HFF-Myc (cell line): ENCODE measurements around the gene IL31RA.

Source experiments
- DNase-seq: peaks from one replicate; pipeline ENCODE4 v3.0.0-alpha.2; 2011; ENCODE audit warnings: low read depth; ENCODE audit errors: extremely low read depth
- H3K4me3 ChIP-seq: replicated peaks from 2 replicates; pipeline ENCODE4 v1.5.1; 2011; ENCODE audit warnings: low read depth, mild to moderate bottlenecking, control low read depth, low read length
- CTCF ChIP-seq: IDR thresholded peaks from 2 replicates; pipeline ENCODE4 v1.5.1; 2012; ENCODE audit warnings: mild to moderate bottlenecking, low read depth, low read length, control low read depth; ENCODE audit errors: missing control alignments

IL31RA gene

DNA sequence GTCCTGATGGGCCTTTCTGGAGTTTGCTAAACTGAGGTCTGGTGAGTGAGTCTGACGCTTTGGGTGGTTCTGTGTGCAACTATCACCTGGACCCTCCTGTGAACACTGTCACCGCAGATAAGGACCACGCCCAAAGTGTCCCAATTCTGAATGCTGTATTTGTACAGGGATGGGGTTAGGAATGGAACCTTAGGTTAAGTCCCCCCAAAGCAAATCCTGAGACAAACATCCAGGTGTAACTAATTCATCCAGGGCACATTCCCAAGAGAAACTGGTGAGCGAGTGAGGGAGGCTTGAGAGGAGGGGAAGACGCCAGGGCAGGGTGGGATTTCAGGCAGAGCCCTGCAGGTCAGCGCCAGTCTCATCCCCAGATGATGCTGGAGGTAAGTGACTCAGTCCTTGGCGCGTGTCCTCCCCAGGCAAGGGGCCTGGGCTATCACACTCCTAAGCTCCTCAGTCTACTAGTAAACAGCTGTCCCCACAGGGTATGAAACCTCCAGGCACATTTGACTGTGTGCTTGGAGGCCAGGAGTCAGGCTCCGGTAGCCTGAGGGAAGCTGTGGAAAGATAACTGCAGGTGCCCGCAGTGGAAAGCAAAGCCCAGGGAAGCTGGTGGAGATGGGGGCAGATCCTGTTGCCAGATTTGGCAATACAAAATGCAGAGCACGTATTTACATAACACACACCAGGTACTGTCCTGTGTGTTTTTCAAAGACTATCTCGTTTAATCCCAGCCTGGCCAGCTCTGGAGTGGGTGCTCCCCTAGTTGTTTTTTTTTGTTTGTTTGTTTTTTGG, 76.9 kb downstream of the IL31RA start:
- TF ChIP-seq CTCF: no peak
- no peak for DNase-seq
- no peak overlapping the region for H3K4me3 ChIP-seq

- TF ChIP-seq CTCF: no peak
- DNase-seq: no peak
- no peak overlapping the region for H3K4me3 ChIP-seq
These were observed 78.1 kb downstream of the IL31RA start for GRCh38 chr5:55929020-55929799.

GRCh38 chr5:55932700-55933099, 81.5 kb downstream of the IL31RA start:
- no peak overlapping the region for H3K4me3 ChIP-seq
- TF ChIP-seq CTCF: no peak
- no peak for DNase-seq

DNA sequence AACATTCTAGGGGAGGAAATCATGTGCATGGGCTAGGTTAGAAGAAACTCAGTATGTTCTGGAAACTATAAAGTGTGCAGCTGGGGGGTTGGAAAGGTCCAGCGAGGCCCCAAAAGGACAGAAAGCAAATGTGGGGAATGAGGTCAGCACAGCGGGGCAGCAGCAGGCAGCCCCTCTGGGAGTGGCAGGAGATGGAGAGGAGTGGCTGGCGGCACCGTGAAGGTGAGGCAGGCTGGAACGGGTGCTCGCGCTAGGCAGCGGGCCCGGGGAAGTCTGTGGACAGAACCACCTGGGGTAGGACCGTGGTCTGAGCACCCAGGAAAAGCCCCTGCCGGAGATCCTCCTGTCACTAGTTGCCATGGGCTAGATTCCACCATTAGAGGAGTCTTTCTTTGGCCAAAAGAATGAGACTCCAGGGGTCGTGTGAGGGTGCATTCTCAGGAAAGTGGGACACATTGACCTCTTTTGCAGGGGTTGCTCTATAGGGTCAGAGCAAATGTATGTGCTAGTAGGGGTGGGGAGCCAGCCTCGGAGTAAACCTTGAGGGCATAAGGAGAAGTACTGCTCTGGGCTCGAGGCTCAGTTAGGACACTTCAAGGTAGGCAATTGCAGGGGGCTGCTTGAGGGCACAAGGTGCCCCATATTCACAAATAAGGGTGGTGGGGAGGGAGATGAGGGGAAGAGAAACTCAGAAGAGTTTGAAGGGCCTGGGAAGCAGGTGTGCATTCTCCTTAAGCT, 82.4 kb downstream of the IL31RA start:
- H3K4me3 ChIP-seq: no peak overlapping the region
- no peak for DNase-seq
- no peak for TF ChIP-seq CTCF

DNA sequence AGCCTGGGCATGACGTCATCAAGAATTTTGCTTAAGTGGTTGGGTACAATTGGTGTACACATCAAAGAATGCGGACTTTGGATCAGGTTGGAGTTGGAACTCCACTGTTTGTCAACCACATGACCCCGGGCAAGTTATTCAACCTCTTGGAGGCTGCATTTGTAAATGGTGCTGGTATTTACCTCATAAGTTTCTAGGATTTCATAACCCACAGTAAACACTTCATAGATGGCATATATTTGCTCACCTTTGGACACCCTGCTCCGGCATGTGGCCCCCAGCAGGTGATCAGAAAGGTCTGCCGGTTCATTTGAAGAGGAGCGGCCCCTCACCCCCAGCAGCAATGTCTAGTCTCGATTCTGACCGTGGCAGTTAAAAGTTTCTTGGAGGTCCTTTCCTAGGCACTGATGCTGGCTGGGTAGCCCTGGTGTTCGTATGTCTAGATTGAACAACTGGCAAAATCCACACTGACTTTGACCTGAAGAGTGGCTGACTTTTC, 83.0 kb downstream of the IL31RA start:
- no peak overlapping the region for H3K4me3 ChIP-seq
- no peak for DNase-seq
- no peak for TF ChIP-seq CTCF

DNA sequence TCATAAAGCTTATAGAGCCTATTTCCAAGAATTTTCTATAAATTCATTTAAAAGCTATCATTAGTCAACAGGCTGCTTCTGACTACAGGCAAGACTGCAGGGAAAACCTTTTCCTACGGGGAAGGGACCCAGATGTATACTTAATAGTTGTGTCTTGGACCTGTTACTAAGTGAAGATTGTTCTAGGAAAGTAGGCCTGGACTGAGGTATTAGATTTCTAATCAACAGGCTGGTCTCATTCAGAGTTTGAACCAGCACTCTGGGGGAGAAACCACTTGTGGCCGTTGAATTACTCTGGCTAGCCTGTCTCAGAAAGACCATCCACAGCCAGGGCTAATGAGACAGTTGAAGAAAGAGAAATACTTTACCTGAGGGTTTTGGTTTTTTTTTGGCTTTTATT, 83.6 kb downstream of the IL31RA start:
- no peak overlapping the region for H3K4me3 ChIP-seq
- no peak for TF ChIP-seq CTCF
- DNase-seq: no peak
